Measurements from ENCODE around the gene NFXL1. TPM values are rescaled to one million over a fixed set of nuclear protein-coding genes. Genes with fewer than 3 reads are reported as not detected.
A peak's percentile ranks its signal among the peaks of the same experiment; 100 is the strongest.

NFXL1 gene
- total and polyA plus RNA-seq, 2 donors (not counting 1 experiment from before 2014, with no cell fraction given), result 5.8 to 16.5 TPM

DNA sequence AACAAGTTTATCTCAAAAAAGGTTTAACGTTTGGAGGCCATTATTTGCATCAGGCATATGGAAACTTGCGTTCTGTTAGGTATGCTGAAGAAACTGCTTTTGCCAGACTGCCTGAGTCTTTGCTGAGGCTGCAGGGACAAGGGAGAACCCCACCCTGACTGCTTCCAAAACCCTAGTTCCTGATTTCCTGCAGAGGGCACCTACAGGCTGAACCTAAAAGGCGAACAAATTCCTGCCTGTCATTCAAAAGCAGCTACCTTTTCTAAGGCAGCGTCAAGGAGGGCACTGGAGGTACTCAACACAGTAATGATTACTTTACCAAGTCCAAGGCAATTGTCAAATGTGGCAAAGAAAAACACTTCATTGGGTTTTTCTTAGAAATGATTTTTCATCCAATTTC, 75.9 kb downstream of the NFXL1 start:
- Mint-ChIP-seq H3K4me3 (peak overlapping the region; percentile 90), H3K27me3 (peaks cover 23% of the 10 kb centered on the region), H3K27ac (no peak overlapping the region), H3K4me1 (peaks cover 32% of the 10 kb centered on the region), H3K9me3 (ENCODE audit: insufficient read depth) (no peaks in the 10 kb centered on the region)
- Histone ChIP-seq H4K20me1 (ENCODE audit: control insufficient read depth, insufficient read depth, low read length, poor library complexity, severe bottlenecking) (no peaks in the 10 kb centered on the region), H3K4me2 (replicated peaks; ENCODE audit: low read depth, low read length, poor library complexity, severe bottlenecking) (peak overlapping the region; percentile 97), H3K9me3 (ENCODE audit: control extremely low read depth in 1 of 3, control insufficient read depth in 2 of 3, insufficient read depth in 1 of 3, low read length in 2 of 3) (peaks cover 0 to 4% (median 0%) of the 10 kb centered on the region in 3 donors), H3K4me1 (ENCODE audit: control insufficient read depth in 2 of 2, insufficient read depth in 2 of 2, low read length in 2 of 2) (peaks cover 26 to 28% of the 10 kb centered on the region in 2 donors), H3K4me3 (ENCODE audit: control extremely low read depth in 1 of 5, extremely low read depth in 1 of 5, insufficient read depth in 1 of 5, low read depth in 2 of 5, low read length in 4 of 5) (no peak overlapping the region), H3K9ac (ENCODE audit: low read length) (no peak overlapping the region), H3K27ac (ENCODE audit: low read length in 2 of 2) (no peak overlapping the region), H2AFZ (ENCODE audit: insufficient read depth, low read depth, low read length, poor library complexity, severe bottlenecking) (no peak overlapping the region), H3K79me2 (ENCODE audit: control insufficient read depth, insufficient read depth, low read length) (no peaks in the 10 kb centered on the region), H3K36me3 (replicated peaks in 1 of 2; ENCODE audit: control extremely low read depth in 1 of 2, control insufficient read depth in 1 of 2, extremely low read depth in 1 of 2, insufficient read depth in 2 of 2, low read length in 1 of 2) (no peaks in the 10 kb centered on the region), H3K27me3 (replicated peaks in 1 of 4; ENCODE audit: control extremely low read depth in 1 of 4, control insufficient read depth in 3 of 4, insufficient read depth in 4 of 4, low read length in 3 of 4) (peaks cover 0 to 25% (median 14%) of the 10 kb centered on the region in 4 experiments)
- ATAC-seq (ENCODE audit: low read depth), result no peak
- intact Hi-C loops (cut with micrococcal nuclease), result loop anchor here (5.0 kb wide), 3 partner anchors 74 to 171 kb away; partner anchors contain the start of gene NFXL1
- peak; percentile 7 for DNase-seq
- POLR2A ChIA-PET, result no interaction called here
- TF ChIP-seq, protein P1, sequence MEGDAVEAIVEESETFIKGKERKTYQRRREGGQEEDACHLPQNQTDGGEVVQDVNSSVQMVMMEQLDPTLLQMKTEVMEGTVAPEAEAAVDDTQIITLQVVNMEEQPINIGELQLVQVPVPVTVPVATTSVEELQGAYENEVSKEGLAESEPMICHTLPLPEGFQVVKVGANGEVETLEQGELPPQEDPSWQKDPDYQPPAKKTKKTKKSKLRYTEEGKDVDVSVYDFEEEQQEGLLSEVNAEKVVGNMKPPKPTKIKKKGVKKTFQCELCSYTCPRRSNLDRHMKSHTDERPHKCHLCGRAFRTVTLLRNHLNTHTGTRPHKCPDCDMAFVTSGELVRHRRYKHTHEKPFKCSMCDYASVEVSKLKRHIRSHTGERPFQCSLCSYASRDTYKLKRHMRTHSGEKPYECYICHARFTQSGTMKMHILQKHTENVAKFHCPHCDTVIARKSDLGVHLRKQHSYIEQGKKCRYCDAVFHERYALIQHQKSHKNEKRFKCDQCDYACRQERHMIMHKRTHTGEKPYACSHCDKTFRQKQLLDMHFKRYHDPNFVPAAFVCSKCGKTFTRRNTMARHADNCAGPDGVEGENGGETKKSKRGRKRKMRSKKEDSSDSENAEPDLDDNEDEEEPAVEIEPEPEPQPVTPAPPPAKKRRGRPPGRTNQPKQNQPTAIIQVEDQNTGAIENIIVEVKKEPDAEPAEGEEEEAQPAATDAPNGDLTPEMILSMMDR (IDR thresholded peaks at IDR 0.05), result no peak
- no peak for TF ChIP-seq EZH2 (IDR thresholded peaks at IDR 0.05; ENCODE audit: borderline replicate concordance, insufficient read depth, low read depth, low read length, poor library complexity, severe bottlenecking)
- 82% methylated on average over 3 of the region's 4 CpGs for WGBS (ENCODE audit: insufficient coverage)
- CTCF ChIA-PET, result interaction anchor here (1.3 to 1.6 kb wide), 2 partner anchors 11 to 169 kb away, joined by 5 to 9 read pairs; no protein-coding TSS in a partner anchor

DNA sequence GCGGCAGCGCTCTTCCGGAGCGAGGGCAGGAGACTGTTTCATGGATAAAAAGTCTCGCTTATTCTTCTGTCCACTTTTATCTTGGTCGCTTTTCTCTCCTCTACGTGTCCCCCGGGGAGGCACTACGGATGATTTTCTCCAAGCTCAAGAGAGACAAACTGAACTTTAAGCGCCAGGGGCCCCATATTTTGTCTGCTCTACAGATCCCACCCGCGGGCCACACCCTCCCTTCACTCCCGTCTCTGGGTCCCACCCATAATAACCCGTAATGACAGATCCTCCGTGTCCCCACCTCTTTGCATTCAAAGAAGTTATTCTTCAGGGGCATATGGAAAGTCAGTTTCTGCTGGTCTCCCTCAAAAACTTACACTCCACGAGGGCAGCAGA, 76.5 kb downstream of the NFXL1 start, which contains the start of gene CORIN:
Gene CORIN, minus strand, starts transcription at position 160 of the 387 bp plus-strand sequence. Its CDS starts 118 bp downstream, at position 42.
- peak within 1 kb of the TSS; percentile 71 for H2AFZ ChIP-seq (ENCODE audit: insufficient read depth, low read depth, low read length, poor library complexity, severe bottlenecking)
- H3K4me3 ChIP-seq (ENCODE audit: control extremely low read depth in 1 of 5, extremely low read depth in 1 of 5, insufficient read depth in 1 of 5, low read depth in 2 of 5, low read length in 4 of 5), result peak within 1 kb of the TSS; percentile 44 to 73 (median 56)
- peaks cover 26 to 28% of the 10 kb centered on the region in 2 donors for H3K4me1 ChIP-seq (ENCODE audit: control insufficient read depth in 2 of 2, insufficient read depth in 2 of 2, low read length in 2 of 2)
- 10% methylated on average over 14 of the region's 16 CpGs for WGBS (ENCODE audit: insufficient coverage)
- peaks cover 1 to 4% (median 3%) of the 10 kb centered on the region in 3 donors for H3K9me3 ChIP-seq (ENCODE audit: control extremely low read depth in 1 of 3, control insufficient read depth in 2 of 3, insufficient read depth in 1 of 3, low read length in 2 of 3)
- Mint-ChIP-seq H3K4me3 (peak within 1 kb of the TSS; percentile 90), H3K27ac (no peak within 1 kb of the TSS), H3K9me3 (ENCODE audit: insufficient read depth) (no peaks in the 10 kb centered on the region), H3K27me3 (peaks cover 28% of the 10 kb centered on the region), H3K4me1 (peaks cover 32% of the 10 kb centered on the region)
- ChIA-PET POLR2A (no interaction called here), CTCF (interaction anchor here (1.6 to 1.8 kb wide), 2 partner anchors 10 to 151 kb away, joined by 5 read pairs; no protein-coding TSS in a partner anchor)
- DNase-seq (no peak), ATAC-seq (ENCODE audit: low read depth) (no peak)
- TF ChIP-seq EZH2 (IDR thresholded peaks at IDR 0.05; ENCODE audit: borderline replicate concordance, insufficient read depth, low read depth, low read length, poor library complexity, severe bottlenecking), result no peak
- TF ChIP-seq, protein P1 (IDR thresholded peaks at IDR 0.05), result no peak
- peaks cover 0 to 25% (median 18%) of the 10 kb centered on the region in 4 experiments for H3K27me3 ChIP-seq (replicated peaks in 1 of 4; ENCODE audit: control extremely low read depth in 1 of 4, control insufficient read depth in 3 of 4, insufficient read depth in 4 of 4, low read length in 3 of 4)
- no peaks in the 10 kb centered on the region for H4K20me1 ChIP-seq (ENCODE audit: control insufficient read depth, insufficient read depth, low read length, poor library complexity, severe bottlenecking)
- H3K9ac ChIP-seq (ENCODE audit: low read length), result peak within 1 kb of the TSS; percentile 70
- no peak within 1 kb of the TSS for H3K27ac ChIP-seq (ENCODE audit: low read length in 2 of 2)
- intact Hi-C loops (cut with micrococcal nuclease), result loop anchor here (5.0 kb wide), 3 partner anchors 74 to 171 kb away; partner anchors contain the start of gene NFXL1
- H3K4me2 ChIP-seq (replicated peaks; ENCODE audit: low read depth, low read length, poor library complexity, severe bottlenecking), result peak within 1 kb of the TSS; percentile 97
- no peaks in the 10 kb centered on the region for H3K36me3 ChIP-seq (replicated peaks in 1 of 2; ENCODE audit: control extremely low read depth in 1 of 2, control insufficient read depth in 1 of 2, extremely low read depth in 1 of 2, insufficient read depth in 2 of 2, low read length in 1 of 2)
- no peaks in the 10 kb centered on the region for H3K79me2 ChIP-seq (ENCODE audit: control insufficient read depth, insufficient read depth, low read length)
